ENCODE measurements around the gene CTLA4. TPM values are rescaled to one million over a fixed set of nuclear protein-coding genes. Genes with fewer than 3 reads are reported as not detected.

The CTLA4 gene
- polyA plus RNA-seq, 1 donor (not counting 4 experiments of a cell fraction or from before 2014, with no cell fraction given): not detected

DNA sequence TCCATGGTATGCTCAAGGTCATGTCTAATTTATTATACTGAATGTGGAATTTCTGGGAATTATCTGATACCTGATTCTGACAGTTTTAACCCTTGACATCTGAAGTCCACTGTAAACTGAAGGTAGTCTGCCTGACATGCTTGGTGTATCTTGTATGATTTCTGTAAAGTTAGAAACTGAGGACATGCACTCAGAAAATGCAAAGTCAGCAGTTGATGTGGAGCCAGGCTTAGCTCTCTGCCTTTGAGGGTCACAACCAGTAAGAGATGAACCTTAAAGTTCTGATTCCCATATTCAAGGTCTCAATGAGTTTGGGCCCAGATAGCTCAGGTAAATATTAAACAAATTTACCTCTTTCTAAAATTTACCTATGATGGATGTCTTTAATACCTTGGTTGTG lies 12.3 kb upstream of the CTLA4 start:
- no peak for FAIRE-seq
- Histone ChIP-seq H3K27me3 (ENCODE audit: control insufficient read depth, extremely low read depth, insufficient read depth, low read length) (no peaks in the 10 kb centered on the region), H4K20me1 (ENCODE audit: control insufficient read depth, extremely low read depth, insufficient read depth, low read length) (no peaks in the 10 kb centered on the region), H3K36me3 (ENCODE audit: control insufficient read depth in 2 of 2, extremely low read depth in 1 of 2, insufficient read depth in 2 of 2, low read length in 2 of 2) (no peaks in the 10 kb centered on the region), H3K9me3 (ENCODE audit: control insufficient read depth, low read depth, low read length) (no peaks in the 10 kb centered on the region), H3K27ac (ENCODE audit: control insufficient read depth, insufficient read depth, low read length) (no peak overlapping the region), H3K79me2 (ENCODE audit: control insufficient read depth, insufficient read depth, low read length) (no peaks in the 10 kb centered on the region), H3K4me1 (ENCODE audit: control insufficient read depth, extremely low read depth, insufficient read depth, low read length) (no peaks in the 10 kb centered on the region), H3K4me2 (ENCODE audit: control insufficient read depth, extremely low read depth, insufficient read depth, low read depth, low read length) (no peak overlapping the region), H2AFZ (ENCODE audit: control insufficient read depth, low read length) (no peak overlapping the region), H3K9me1 (ENCODE audit: control insufficient read depth, extremely low read depth, insufficient read depth, low read length) (no peaks in the 10 kb centered on the region), H3K9ac (ENCODE audit: control insufficient read depth, extremely low read depth, insufficient read depth, low read length) (no peak overlapping the region), H3K4me3 (ENCODE audit: control insufficient read depth in 2 of 3, extremely low read depth in 1 of 3, insufficient read depth in 2 of 3, low read depth in 1 of 3, low read length in 3 of 3) (no peak overlapping the region)
- dilution Hi-C loops (cut with MboI; ENCODE audit: extremely low pct_ligation_motif_present, low sequenced_read_pairs): no loop called here
- no peak for DNase-seq (ENCODE audit: low read depth, low spot score)
- TF ChIP-seq, protein P1, sequence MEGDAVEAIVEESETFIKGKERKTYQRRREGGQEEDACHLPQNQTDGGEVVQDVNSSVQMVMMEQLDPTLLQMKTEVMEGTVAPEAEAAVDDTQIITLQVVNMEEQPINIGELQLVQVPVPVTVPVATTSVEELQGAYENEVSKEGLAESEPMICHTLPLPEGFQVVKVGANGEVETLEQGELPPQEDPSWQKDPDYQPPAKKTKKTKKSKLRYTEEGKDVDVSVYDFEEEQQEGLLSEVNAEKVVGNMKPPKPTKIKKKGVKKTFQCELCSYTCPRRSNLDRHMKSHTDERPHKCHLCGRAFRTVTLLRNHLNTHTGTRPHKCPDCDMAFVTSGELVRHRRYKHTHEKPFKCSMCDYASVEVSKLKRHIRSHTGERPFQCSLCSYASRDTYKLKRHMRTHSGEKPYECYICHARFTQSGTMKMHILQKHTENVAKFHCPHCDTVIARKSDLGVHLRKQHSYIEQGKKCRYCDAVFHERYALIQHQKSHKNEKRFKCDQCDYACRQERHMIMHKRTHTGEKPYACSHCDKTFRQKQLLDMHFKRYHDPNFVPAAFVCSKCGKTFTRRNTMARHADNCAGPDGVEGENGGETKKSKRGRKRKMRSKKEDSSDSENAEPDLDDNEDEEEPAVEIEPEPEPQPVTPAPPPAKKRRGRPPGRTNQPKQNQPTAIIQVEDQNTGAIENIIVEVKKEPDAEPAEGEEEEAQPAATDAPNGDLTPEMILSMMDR (optimal IDR thresholded peaks at IDR 0.05 in 1 of 3, IDR thresholded peaks at IDR 0.05 in 1 of 3, conservative IDR thresholded peaks at IDR 0.05 in 1 of 3; ENCODE audit: extremely low read depth in 1 of 3, insufficient read depth in 2 of 3, low read length in 3 of 3): no peak
- TF ChIP-seq EZH2 (IDR thresholded peaks at IDR 0.05; ENCODE audit: low read length): no peak

DNA sequence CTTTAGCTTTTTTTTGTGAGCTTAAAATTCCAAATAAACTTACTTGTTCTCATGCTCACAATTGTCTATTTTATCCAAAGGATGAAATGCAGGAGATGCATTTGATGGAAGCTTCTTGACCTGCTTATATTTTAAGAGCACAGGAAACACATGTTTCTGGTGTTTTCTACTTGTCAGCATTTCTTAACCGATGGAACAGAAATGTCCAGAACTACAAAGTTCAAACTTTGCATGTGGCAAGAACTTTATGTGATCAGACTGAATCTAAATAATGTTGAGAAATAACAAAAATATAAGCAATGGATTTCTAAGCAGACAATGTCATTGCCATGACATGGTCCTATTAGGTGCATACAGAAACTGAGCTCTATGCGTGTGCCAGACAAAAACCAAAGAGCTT lies 9.9 kb upstream of the CTLA4 start:
- H3K9ac ChIP-seq (ENCODE audit: control insufficient read depth, extremely low read depth, insufficient read depth, low read length): no peak overlapping the region
- no peak overlapping the region for H3K4me3 ChIP-seq (ENCODE audit: control insufficient read depth in 2 of 3, extremely low read depth in 1 of 3, insufficient read depth in 2 of 3, low read depth in 1 of 3, low read length in 3 of 3)
- H3K9me1 ChIP-seq (ENCODE audit: control insufficient read depth, extremely low read depth, insufficient read depth, low read length): no peaks in the 10 kb centered on the region
- H3K27me3 ChIP-seq (ENCODE audit: control insufficient read depth, extremely low read depth, insufficient read depth, low read length): no peaks in the 10 kb centered on the region
- dilution Hi-C loops (cut with MboI; ENCODE audit: extremely low pct_ligation_motif_present, low sequenced_read_pairs): no loop called here
- H3K4me2 ChIP-seq (ENCODE audit: control insufficient read depth, extremely low read depth, insufficient read depth, low read depth, low read length): no peak overlapping the region
- no peaks in the 10 kb centered on the region for H3K4me1 ChIP-seq (ENCODE audit: control insufficient read depth, extremely low read depth, insufficient read depth, low read length)
- no peak for DNase-seq (ENCODE audit: low read depth, low spot score)
- no peak overlapping the region for H3K27ac ChIP-seq (ENCODE audit: control insufficient read depth, insufficient read depth, low read length)
- no peaks in the 10 kb centered on the region for H3K9me3 ChIP-seq (ENCODE audit: control insufficient read depth, low read depth, low read length)
- TF ChIP-seq, protein P1 (optimal IDR thresholded peaks at IDR 0.05 in 1 of 3, IDR thresholded peaks at IDR 0.05 in 1 of 3, conservative IDR thresholded peaks at IDR 0.05 in 1 of 3; ENCODE audit: extremely low read depth in 1 of 3, insufficient read depth in 2 of 3, low read length in 3 of 3): no peak
- no peak for TF ChIP-seq EZH2 (IDR thresholded peaks at IDR 0.05; ENCODE audit: low read length)
- no peaks in the 10 kb centered on the region for H3K79me2 ChIP-seq (ENCODE audit: control insufficient read depth, insufficient read depth, low read length)
- H3K36me3 ChIP-seq (ENCODE audit: control insufficient read depth in 2 of 2, extremely low read depth in 1 of 2, insufficient read depth in 2 of 2, low read length in 2 of 2): no peaks in the 10 kb centered on the region
- H4K20me1 ChIP-seq (ENCODE audit: control insufficient read depth, extremely low read depth, insufficient read depth, low read length): no peaks in the 10 kb centered on the region
- FAIRE-seq: no peak
- no peak overlapping the region for H2AFZ ChIP-seq (ENCODE audit: control insufficient read depth, low read length)

Measured in keratinocyte (primary cell).